PC-3 (cell line): ENCODE results near the gene TMPRSS13. TPM values are rescaled to one million over a fixed set of nuclear protein-coding genes. Genes with fewer than 3 reads are reported as not detected.

Source experiments
- ATAC-seq: fragments of 200-7000 bp; cut with Tn5 transposase; 2 replicates; pipeline ENCODE4 v1.9.1; 2020; ENCODE audit warnings: mild to moderate bottlenecking, moderate library complexity
- BruUV-seq: library from RNA; stranded (reverse); fragments of 400-500 nt; replicated peaks from 2 replicates; lab custom pipeline; 2021; lab: Mats Ljungman, UMichigan
- CTCF ChIA-PET: fragments of 300-600 bp; sonication (Branson Sonifier 250); formaldehyde crosslinking; loops from one replicate; lab custom pipeline; 2022; ENCODE audit warnings: antibody characterized with exemption; lab: Charles Lee
- POLR2A ChIA-PET: fragments of 300-600 bp; sonication (Branson Sonifier 250); formaldehyde crosslinking; loops from one replicate; lab custom pipeline; 2022; ENCODE audit warnings: antibody characterized with exemption; ENCODE audit not compliant: unreplicated experiment; lab: Charles Lee
- DNase-seq: peaks from one replicate; pipeline ENCODE4 v3.0.0-alpha.2; 2015
- H2AFZ ChIP-seq: fragments of 300-600 bp; sonication (generic); 2 replicates; pipeline ENCODE4 v1.6.0; 2016; ENCODE audit warnings: antibody characterized with exemption, low read length
- H3F3A ChIP-seq: fragments of 300-600 bp; sonication (generic); one replicate; pipeline ENCODE4 v1.6.0; 2017; ENCODE audit warnings: antibody characterized with exemption, low read length, control low read depth, mild to moderate bottlenecking; ENCODE audit not compliant: unreplicated experiment
- H3K27ac ChIP-seq: fragments of 300-600 bp; sonication (generic); 2 replicates; pipeline ENCODE4 v1.5.1; 2016; ENCODE audit warnings: mild to moderate bottlenecking, low read length
- H3K27me3 ChIP-seq: fragments of 300-600 bp; sonication (generic); 2 replicates; pipeline ENCODE4 v1.6.1; 2016; ENCODE audit warnings: low read length, mixed read lengths
- H3K36me3 ChIP-seq: fragments of 300-600 bp; sonication (generic); 2 replicates; pipeline ENCODE4 v1.6.1; 2016; ENCODE audit warnings: low read depth, mixed run types, low read length, mixed read lengths
- H3K4me1 ChIP-seq: fragments of 300-600 bp; sonication (generic); 2 replicates; pipeline ENCODE4 v1.5.1; 2016; ENCODE audit warnings: low read length; ENCODE audit not compliant: insufficient read depth
- H3K4me2 ChIP-seq: fragments of 300-600 bp; sonication (generic); 2 replicates; pipeline ENCODE4 v1.6.0; 2016; ENCODE audit warnings: low read length
- H3K4me3 ChIP-seq: fragments of 300-600 bp; sonication (generic); 2 replicates; pipeline ENCODE4 v1.5.1; 2016; ENCODE audit warnings: mild to moderate bottlenecking, low read length, mixed read lengths
- H3K79me2 ChIP-seq: fragments of 300-600 bp; sonication (generic); 2 replicates; pipeline ENCODE4 v1.6.1; 2017; ENCODE audit warnings: low read length, mixed read lengths
- H3K9ac ChIP-seq: fragments of 300-600 bp; sonication (generic); 2 replicates; pipeline ENCODE4 v1.6.0; 2016; ENCODE audit warnings: mild to moderate bottlenecking, low read length
- H3K9me2 ChIP-seq: fragments of 300-600 bp; sonication (generic); replicated peaks from 2 replicates; pipeline ENCODE4 v1.6.1; 2016; ENCODE audit warnings: mixed run types, low read length, mixed read lengths
- H3K9me3 ChIP-seq: fragments of 300-600 bp; sonication (generic); 2 replicates; pipeline ENCODE4 v1.6.1; 2016; ENCODE audit warnings: low read length, mixed read lengths
- H4K20me1 ChIP-seq: fragments of 300-600 bp; sonication (generic); 2 replicates; pipeline ENCODE4 v1.6.1; 2016; ENCODE audit warnings: low read length, mixed read lengths
- EZH2 ChIP-seq: fragments of 300-600 bp; sonication (generic); IDR thresholded peaks from one replicate; pipeline ENCODE4 v1.6.1; 2017; ENCODE audit warnings: antibody characterized with exemption, mild to moderate bottlenecking, low read length; ENCODE audit not compliant: unreplicated experiment
- EZH2phosphoT487 ChIP-seq: fragments of 300-600 bp; sonication (generic); IDR thresholded peaks from 2 replicates; pipeline ENCODE4 v1.6.1; 2018; ENCODE audit warnings: mild to moderate bottlenecking, antibody characterized with exemption, low read length, borderline replicate concordance
- intact Hi-C: fragments of 100-400 bp; cut with micrococcal nuclease; formaldehyde crosslinking; loops from 2 replicates; pipeline ENCODE4 v1.9.0; 2023
- total RNA-seq: library from RNA; depleted of rRNA; stranded (reverse); fragments of >200 nt; gene quantifications from 2 replicates; pipeline ENCODE4 v1.2.3, GENCODE V29; 2014
- TF ChIP-seq, protein P1 (sequence below): fragments of 300-600 bp; sonication (generic); conservative IDR thresholded peaks from 2 replicates; pipeline ENCODE4 v1.5.1; 2017; ENCODE audit warnings: antibody characterized with exemption, low read depth, mild to moderate bottlenecking, low read length

TMPRSS13 gene
- total RNA-seq, 1 experiment from 2014 or later = 2.9 TPM

DNA sequence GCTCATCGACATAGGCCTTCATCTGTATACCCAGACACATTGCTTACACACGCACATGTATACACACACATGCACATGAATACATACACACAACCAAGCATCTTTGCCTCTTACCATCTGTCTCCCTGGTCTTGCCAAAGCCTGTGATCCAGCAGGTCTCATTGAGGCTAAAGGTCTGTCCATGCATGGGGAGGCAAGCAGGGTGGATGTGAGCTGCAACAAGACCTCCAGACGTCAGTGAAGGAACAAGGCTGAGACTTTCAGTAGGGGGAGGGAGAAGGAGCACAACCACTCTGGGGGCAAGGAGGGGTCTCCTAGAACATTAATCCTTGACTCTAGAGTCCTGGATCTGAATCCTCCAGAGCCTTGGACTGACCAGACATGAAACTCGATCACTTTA, 23.7 kb downstream of the TMPRSS13 start:
- peaks cover 5% of the 10 kb centered on the region for H3K4me1 ChIP-seq
- no peaks in the 10 kb centered on the region for H3K9me3 ChIP-seq
- BruUV-seq = no TSS peak
- H3K9ac ChIP-seq = no peak overlapping the region
- no peak for TF ChIP-seq EZH2phosphoT487
- TF ChIP-seq EZH2 = no peak
- TF ChIP-seq, protein P1, sequence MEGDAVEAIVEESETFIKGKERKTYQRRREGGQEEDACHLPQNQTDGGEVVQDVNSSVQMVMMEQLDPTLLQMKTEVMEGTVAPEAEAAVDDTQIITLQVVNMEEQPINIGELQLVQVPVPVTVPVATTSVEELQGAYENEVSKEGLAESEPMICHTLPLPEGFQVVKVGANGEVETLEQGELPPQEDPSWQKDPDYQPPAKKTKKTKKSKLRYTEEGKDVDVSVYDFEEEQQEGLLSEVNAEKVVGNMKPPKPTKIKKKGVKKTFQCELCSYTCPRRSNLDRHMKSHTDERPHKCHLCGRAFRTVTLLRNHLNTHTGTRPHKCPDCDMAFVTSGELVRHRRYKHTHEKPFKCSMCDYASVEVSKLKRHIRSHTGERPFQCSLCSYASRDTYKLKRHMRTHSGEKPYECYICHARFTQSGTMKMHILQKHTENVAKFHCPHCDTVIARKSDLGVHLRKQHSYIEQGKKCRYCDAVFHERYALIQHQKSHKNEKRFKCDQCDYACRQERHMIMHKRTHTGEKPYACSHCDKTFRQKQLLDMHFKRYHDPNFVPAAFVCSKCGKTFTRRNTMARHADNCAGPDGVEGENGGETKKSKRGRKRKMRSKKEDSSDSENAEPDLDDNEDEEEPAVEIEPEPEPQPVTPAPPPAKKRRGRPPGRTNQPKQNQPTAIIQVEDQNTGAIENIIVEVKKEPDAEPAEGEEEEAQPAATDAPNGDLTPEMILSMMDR = no peak
- intact Hi-C loops = no loop called here
- no peaks in the 10 kb centered on the region for H3K9me2 ChIP-seq
- ChIA-PET CTCF (no interaction called here), POLR2A (no interaction called here)
- H3K27me3 ChIP-seq = peaks cover 54% of the 10 kb centered on the region
- H3K4me2 ChIP-seq = no peak overlapping the region
- no peak overlapping the region for H2AFZ ChIP-seq
- H4K20me1 ChIP-seq = no peaks in the 10 kb centered on the region
- no peaks in the 10 kb centered on the region for H3F3A ChIP-seq
- no peaks in the 10 kb centered on the region for H3K79me2 ChIP-seq
- DNase-seq = no peak
- H3K4me3 ChIP-seq = no peak overlapping the region
- ATAC-seq = no peak
- no peak overlapping the region for H3K27ac ChIP-seq
- no peaks in the 10 kb centered on the region for H3K36me3 ChIP-seq

DNA sequence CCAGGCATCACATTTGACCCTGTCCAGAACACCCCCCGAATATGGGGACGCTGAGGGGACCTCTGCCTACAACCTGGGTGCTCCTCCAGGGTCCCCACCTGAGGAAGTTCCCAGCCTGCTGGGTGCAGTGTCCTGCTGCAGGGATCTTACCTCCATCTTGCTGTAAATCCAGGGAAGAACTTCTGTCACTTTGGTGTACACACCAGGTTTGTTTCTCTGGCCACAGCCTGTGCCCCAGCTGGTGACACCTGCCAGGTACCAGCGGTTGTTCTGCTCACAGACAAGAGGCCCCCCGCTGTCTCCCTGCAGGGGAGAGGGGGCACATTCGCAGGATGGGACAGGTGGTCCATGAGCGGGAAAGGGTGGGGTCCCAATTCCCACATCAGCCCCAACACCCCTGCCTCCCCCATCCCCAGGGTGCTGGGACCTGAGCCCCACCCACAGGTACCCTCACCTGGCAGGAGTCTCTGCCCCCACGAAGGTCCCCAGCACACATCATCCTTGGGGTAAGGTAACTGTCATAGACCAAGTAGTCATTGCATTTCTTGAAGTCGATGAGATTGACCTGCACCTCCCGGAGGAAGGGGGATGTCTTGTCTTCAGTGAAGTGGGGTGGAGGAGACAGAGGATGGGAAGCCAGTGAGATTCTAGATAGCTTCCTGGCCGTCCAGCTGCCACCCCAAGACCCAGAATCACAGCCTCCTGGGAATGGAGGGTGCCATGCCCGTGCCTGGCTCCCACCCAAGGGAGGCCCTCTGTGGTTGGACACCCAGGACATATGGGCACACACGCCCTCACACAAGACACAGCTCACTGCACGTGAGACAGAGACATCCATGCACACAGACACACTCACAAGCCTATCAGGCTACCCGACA, 25.5 kb downstream of the TMPRSS13 start:
- DNase-seq = no peak
- BruUV-seq = no TSS peak
- TF ChIP-seq, protein P1 = no peak
- TF ChIP-seq EZH2phosphoT487 (no peak), EZH2 (no peak)
- Histone ChIP-seq H3K36me3 (no peaks in the 10 kb centered on the region), H3K27me3 (peaks cover 71% of the 10 kb centered on the region), H3K79me2 (no peaks in the 10 kb centered on the region), H3K9ac (no peak overlapping the region), H3K9me3 (no peaks in the 10 kb centered on the region), H3K9me2 (no peaks in the 10 kb centered on the region), H3K4me1 (peaks cover 5% of the 10 kb centered on the region), H2AFZ (no peak overlapping the region), H4K20me1 (no peaks in the 10 kb centered on the region), H3K4me2 (no peak overlapping the region), H3K4me3 (no peak overlapping the region), H3K27ac (no peak overlapping the region), H3F3A (no peaks in the 10 kb centered on the region)
- no peak for ATAC-seq
- intact Hi-C loops = no loop called here
- POLR2A ChIA-PET = no interaction called here
- CTCF ChIA-PET = no interaction called here
